DND-41 (cell line): ENCODE measurements around the gene CCDC85C.

Experiments used
- ATAC-seq: fragments of 200-7000 bp; cut with Tn5 transposase; 3 replicates; pipeline ENCODE4 v1.9.1; 2021; ENCODE audit warnings: low read depth; ENCODE audit not compliant: insufficient read depth
- DNase-seq: peaks from one replicate; pipeline ENCODE4 v3.0.0-alpha.2; 2020
- H2AFZ ChIP-seq: 2 replicates; pipeline ENCODE4 v1.6.0; 2012; ENCODE audit warnings: low read depth, low read length
- H3K27ac ChIP-seq: 2 replicates; pipeline ENCODE4 v1.5.1; 2012; ENCODE audit warnings: low read length, inconsistent platforms
- H3K27me3 ChIP-seq: fragments of 200-600 bp; sonication (generic); 2 replicates; pipeline ENCODE4 v1.6.0; 2012; ENCODE audit warnings: low read length, mild to moderate bottlenecking, inconsistent platforms; ENCODE audit not compliant: insufficient read depth, poor library complexity
- H3K36me3 ChIP-seq: 2 replicates; pipeline ENCODE4 v1.5.1; 2012; ENCODE audit warnings: low read length, inconsistent platforms; ENCODE audit not compliant: insufficient read depth
- H3K4me1 ChIP-seq: 2 replicates; pipeline ENCODE4 v1.5.1; 2012; ENCODE audit warnings: mild to moderate bottlenecking, low read length; ENCODE audit not compliant: insufficient read depth
- H3K4me2 ChIP-seq: 2 replicates; pipeline ENCODE4 v1.6.0; 2012; ENCODE audit warnings: mild to moderate bottlenecking, moderate library complexity, low read length, inconsistent platforms; ENCODE audit not compliant: insufficient read depth
- H3K4me3 ChIP-seq, 2 experiments: fragments of 200-600 bp in 1 of 2; shearing (Covaris generic) in 1 of 2; 2 replicates each; pipeline ENCODE4 v1.5.1; 2012 to 2016; ENCODE audit warnings: inconsistent platforms in 2 of 2, low read length in 2 of 2, mild to moderate bottlenecking in 2 of 2, low read depth in 1 of 2, moderate library complexity in 1 of 2
- H3K79me2 ChIP-seq: 2 replicates; pipeline ENCODE4 v1.6.0; 2012; ENCODE audit warnings: low read length, inconsistent platforms; ENCODE audit not compliant: insufficient read depth
- H3K9ac ChIP-seq: 2 replicates; pipeline ENCODE4 v1.6.0; 2012; ENCODE audit warnings: low read depth, mild to moderate bottlenecking, inconsistent platforms, low read length, moderate library complexity
- H3K9me3 ChIP-seq: 2 replicates; pipeline ENCODE4 v1.5.1; 2012; ENCODE audit warnings: low read length, moderate library complexity, mild to moderate bottlenecking, inconsistent platforms; ENCODE audit not compliant: insufficient read depth, severe bottlenecking
- H4K20me1 ChIP-seq: 2 replicates; pipeline ENCODE4 v1.6.0; 2012; ENCODE audit warnings: low read length; ENCODE audit not compliant: insufficient read depth
- CTCF ChIP-seq: IDR thresholded peaks from 2 replicates; pipeline ENCODE4 v1.5.1; 2012; ENCODE audit warnings: borderline replicate concordance, low read length, moderate library complexity, mild to moderate bottlenecking; ENCODE audit not compliant: poor library complexity, severe bottlenecking; ENCODE audit errors: extremely low read depth
- EZH2 ChIP-seq: IDR thresholded peaks from 3 replicates; pipeline ENCODE4 v1.6.1; 2012; ENCODE audit warnings: borderline replicate concordance, low read depth, mild to moderate bottlenecking, moderate library complexity, low read length, inconsistent platforms; ENCODE audit not compliant: severe bottlenecking

Gene CCDC85C

GRCh38 chr14:99452968-99453367, 151.0 kb downstream of the CCDC85C start:
- H4K20me1 ChIP-seq = peaks cover 18% of the 10 kb centered on the region
- H3K9me3 ChIP-seq = no peaks in the 10 kb centered on the region
- H2AFZ ChIP-seq = no peak overlapping the region
- peaks cover 92% of the 10 kb centered on the region for H3K36me3 ChIP-seq
- DNase-seq (no peak), ATAC-seq (no peak)
- TF ChIP-seq EZH2 (no peak), CTCF (no peak)
- no peak overlapping the region for H3K9ac ChIP-seq
- H3K27ac ChIP-seq = no peak overlapping the region
- H3K4me2 ChIP-seq = no peak overlapping the region
- peaks cover 22% of the 10 kb centered on the region for H3K79me2 ChIP-seq
- no peaks in the 10 kb centered on the region for H3K27me3 ChIP-seq
- H3K4me3 ChIP-seq = no peak overlapping the region
- no peaks in the 10 kb centered on the region for H3K4me1 ChIP-seq

- Histone ChIP-seq H2AFZ (no peak overlapping the region), H3K36me3 (peaks cover 91% of the 10 kb centered on the region), H4K20me1 (peaks cover 24% of the 10 kb centered on the region), H3K9ac (no peak overlapping the region), H3K4me2 (no peak overlapping the region), H3K79me2 (peaks cover 22% of the 10 kb centered on the region), H3K9me3 (no peaks in the 10 kb centered on the region), H3K27me3 (no peaks in the 10 kb centered on the region), H3K4me3 (no peak overlapping the region), H3K27ac (no peak overlapping the region), H3K4me1 (no peaks in the 10 kb centered on the region)
- TF ChIP-seq EZH2 (no peak), CTCF (no peak)
- ATAC-seq (no peak), DNase-seq (no peak)
Observed at GRCh38 chr14:99451234-99451633, 152.8 kb downstream of the CCDC85C start.

- no peak for TF ChIP-seq EZH2
- TF ChIP-seq CTCF = no peak
- Histone ChIP-seq H3K27ac (no peak overlapping the region), H2AFZ (no peak overlapping the region), H3K9ac (no peak overlapping the region), H3K27me3 (no peaks in the 10 kb centered on the region), H3K36me3 (peaks cover 82% of the 10 kb centered on the region), H3K9me3 (no peaks in the 10 kb centered on the region), H3K4me2 (no peak overlapping the region), H3K4me1 (no peaks in the 10 kb centered on the region), H3K4me3 (no peak overlapping the region), H3K79me2 (peaks cover 18% of the 10 kb centered on the region), H4K20me1 (peaks cover 20% of the 10 kb centered on the region)
- no peak for DNase-seq
- ATAC-seq = no peak
Observed at GRCh38 chr14:99450266-99450665, 153.7 kb downstream of the CCDC85C start.
